Heart left ventricle (tissue), 16 donors: Measurements from ENCODE around the gene HDGFL2. TPM values are rescaled to one million over a fixed set of nuclear protein-coding genes. Genes with fewer than 3 reads are reported as not detected.

Experiments used
- ATAC-seq, 4 donors: fragments of 200-7000 bp; cut with Tn5 transposase; one replicate each; pipeline ENCODE4 v1.9.1; 2020 to 2022; ENCODE audit warnings: moderate library complexity in 4 of 4, mild to moderate bottlenecking in 3 of 4, moderate number of reproducible peaks in 1 of 4
- DNase-seq, 5 donors: peaks; one replicate each; pipeline ENCODE4 v3.0.0-alpha.2; 2020
- H3K27ac ChIP-seq, 12 donors: fragments of 200-600 bp; sonication (generic) in 4 of 12; one replicate each; pipeline versions ENCODE4 v1.5.0 to v1.8.0; 2016 to 2022; ENCODE audit warnings: mild to moderate bottlenecking in 2 of 12
- H3K27me3 ChIP-seq, 9 donors: fragments of 200-600 bp; sonication (generic) in 2 of 9; one replicate each; pipeline versions ENCODE4 v1.5.1 to v1.8.0; 2016 to 2022; ENCODE audit warnings: mild to moderate bottlenecking in 3 of 9
- H3K36me3 ChIP-seq, 9 donors: fragments of 200-600 bp; sonication (generic) in 2 of 9; one replicate each; pipeline versions ENCODE4 v1.5.0 to v1.8.0; 2018 to 2022; ENCODE audit warnings: mild to moderate bottlenecking in 2 of 9
- H3K4me1 ChIP-seq, 12 donors: fragments of 200-600 bp; sonication (generic) in 4 of 12; one replicate each; pipeline versions ENCODE4 v1.5.0 to v1.8.0; 2016 to 2022; ENCODE audit warnings: mild to moderate bottlenecking in 3 of 12
- H3K4me3 ChIP-seq, 12 donors: fragments of 200-600 bp; sonication (generic) in 4 of 12; one replicate each; pipeline versions ENCODE4 v1.5.0 to v1.8.0; 2017 to 2022; ENCODE audit warnings: mild to moderate bottlenecking in 9 of 12, moderate library complexity in 4 of 12
- H3K9me3 ChIP-seq, 12 donors: fragments of 200-600 bp; sonication (generic) in 4 of 12; one replicate each; pipeline versions ENCODE4 v1.5.0 to v1.8.0; 2016 to 2022; ENCODE audit warnings: mild to moderate bottlenecking in 1 of 12
- POLR2A ChIP-seq, 2 donors: fragments of 450-650 bp; IDR thresholded peaks; one replicate each; pipeline ENCODE4 v1.6.1; 2017; ENCODE audit warnings: antibody characterized with exemption in 2 of 2, mild to moderate bottlenecking in 2 of 2, moderate library complexity in 2 of 2
- WGBS, 4 donors: extraction: QIAGEN DNeasy Blood & Tissue Kit in 2 of 4; methylation state at CpG; one replicate each; pipeline versions ENCODE4 v1.1.5 to v1.1.7; 2013 to 2018; 5-methylcytosine and 5-hydroxymethylcytosine counted together
- intact Hi-C, 10 donors: fragments of 100-400 bp; cut with DNase I; formaldehyde crosslinking; loops; one replicate each; pipeline versions ENCODE4 v1.11.1 to v1.14.2; 2022
- polyA plus RNA-seq, 2 donors: library from polyadenylated mRNA; stranded (reverse); fragments of 200-250 nt; gene quantifications; one replicate each; pipeline ENCODE4 v1.2.3, GENCODE V29; 2013
- total RNA-seq, 9 donors: library from RNA; depleted of rRNA in 2 of 9; stranded (reverse); fragments of >200 nt in 2 of 9; fragmentation: NEBNext Ultra II Directional in 3 of 9; extraction: Animal tissue kit (Norgen Biotek cat#: 25700) in 3 of 9; gene quantifications; one replicate each; pipeline versions ENCODE4 v1.1.0 to v1.2.4, GENCODE V29; 2016 to 2023
- TF ChIP-seq, protein P1 (sequence below), 12 donors: fragments of 200-600 bp; sonication (generic) in 4 of 12; IDR thresholded peaks; one replicate each; pipeline versions ENCODE4 v1.5.0 to v1.8.0; 2018 to 2022; ENCODE audit warnings: antibody characterized with exemption in 12 of 12, mild to moderate bottlenecking in 5 of 12
- donor health status: ischemic (EF 13 %, LVEDD 7.1; RV severe dilation, severe dysfunction).
- donor health status: healthy with polysubstance abuse.
- donor health status: DM: no; HTN: yes; CAD: no.
- donor health status: DM: no; HTN: no; CAD: no.
- donor health status: ischemic (EF 25% LVEDD 6.9; RV normal size, moderate dysfunction).
- donor health status: ischemic (EF 25% LVEDD 5.7; RV mildly dilated, moderate dysfunction).
- donor health status: healthy.
- donor health status: DM: yes; HTN: yes; CAD: no.
- donor health status: ischemic (EF 35%, LVEDD 5.7; RV mildly dilated, moderate dysfunction).
- donor health status: nonischemic (EF 11% LVEDD 7.7; RV severe dilation, severe dysfunction).
- donor health status: DM: yes; HTN: yes; CAD: no.
- donor health status: PGD.
- donor health status: ischemic (EF 29% LVEDD 5.4; RV normal size, mild dysfunction).
- donor health status: nonischemic (EF 23%, LVEDD 6.1; RV moderate dilation, normal function).

Gene HDGFL2
- total and polyA plus RNA-seq, 11 donors = 20.8 to 235 (median 30.7) TPM

DNA sequence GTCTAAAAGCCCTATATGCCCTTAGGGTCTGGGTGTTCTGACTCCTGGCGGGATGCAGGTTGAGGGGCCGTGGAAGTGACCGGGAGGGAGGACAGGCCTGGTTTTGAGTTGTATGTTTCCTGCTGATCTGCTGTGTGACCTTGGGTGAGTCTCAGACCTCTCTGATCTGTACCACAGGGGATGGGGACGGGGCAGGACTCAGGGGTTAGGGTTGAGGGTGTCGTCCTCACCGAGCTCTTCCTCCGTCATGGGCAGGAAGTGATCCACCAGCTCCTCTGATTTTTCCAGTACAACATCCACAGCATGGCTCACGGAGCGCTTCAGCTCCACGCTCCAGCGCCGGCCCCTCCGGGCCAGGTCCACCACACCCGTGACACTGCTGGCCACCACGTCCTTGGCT lies 56.7 kb downstream of the HDGFL2 start:
- Histone ChIP-seq H3K4me3 (no peak overlapping the region), H3K9me3 (no peaks in the 10 kb centered on the region), H3K27me3 (no peaks in the 10 kb centered on the region), H3K27ac (no peak overlapping the region), H3K4me1 (peaks cover 0 to 10% (median 0%) of the 10 kb centered on the region in 12 donors), H3K36me3 (peaks cover 0 to 4% (median 0%) of the 10 kb centered on the region in 9 donors)
- DNase-seq (no peak), ATAC-seq (no peak)
- 61 to 75% (median 71%) methylated on average over 15 of the region's 15 CpGs for WGBS, 4 donors
- TF ChIP-seq, protein P1, sequence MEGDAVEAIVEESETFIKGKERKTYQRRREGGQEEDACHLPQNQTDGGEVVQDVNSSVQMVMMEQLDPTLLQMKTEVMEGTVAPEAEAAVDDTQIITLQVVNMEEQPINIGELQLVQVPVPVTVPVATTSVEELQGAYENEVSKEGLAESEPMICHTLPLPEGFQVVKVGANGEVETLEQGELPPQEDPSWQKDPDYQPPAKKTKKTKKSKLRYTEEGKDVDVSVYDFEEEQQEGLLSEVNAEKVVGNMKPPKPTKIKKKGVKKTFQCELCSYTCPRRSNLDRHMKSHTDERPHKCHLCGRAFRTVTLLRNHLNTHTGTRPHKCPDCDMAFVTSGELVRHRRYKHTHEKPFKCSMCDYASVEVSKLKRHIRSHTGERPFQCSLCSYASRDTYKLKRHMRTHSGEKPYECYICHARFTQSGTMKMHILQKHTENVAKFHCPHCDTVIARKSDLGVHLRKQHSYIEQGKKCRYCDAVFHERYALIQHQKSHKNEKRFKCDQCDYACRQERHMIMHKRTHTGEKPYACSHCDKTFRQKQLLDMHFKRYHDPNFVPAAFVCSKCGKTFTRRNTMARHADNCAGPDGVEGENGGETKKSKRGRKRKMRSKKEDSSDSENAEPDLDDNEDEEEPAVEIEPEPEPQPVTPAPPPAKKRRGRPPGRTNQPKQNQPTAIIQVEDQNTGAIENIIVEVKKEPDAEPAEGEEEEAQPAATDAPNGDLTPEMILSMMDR (IDR thresholded peaks at IDR 0.05) = no peak
- TF ChIP-seq POLR2A (IDR thresholded peaks at IDR 0.05) = no peak
- intact Hi-C loops = loop anchor here in 5 of 10 donors (10.0 kb wide), 2 partner anchors 254 to 264 kb away; partner anchors contain the start of gene SHD (in 2 of the 5)

- no peaks in the 10 kb centered on the region for H3K9me3 ChIP-seq
- H3K27ac ChIP-seq = no peak overlapping the region
- H3K27me3 ChIP-seq = no peaks in the 10 kb centered on the region
- H3K4me1 ChIP-seq = peaks cover 0 to 18% (median under 1%) of the 10 kb centered on the region in 12 donors
- intact Hi-C loops = loop anchor here in 5 of 10 donors (10.0 kb wide), 2 partner anchors 255 to 265 kb away; partner anchors contain the start of gene SHD (in 2 of the 5)
- ATAC-seq (no peak), DNase-seq (no peak)
- peaks cover 0 to under 1% (median 0%) of the 10 kb centered on the region in 9 donors for H3K36me3 ChIP-seq
- H3K4me3 ChIP-seq = no peak overlapping the region
- no peak for TF ChIP-seq POLR2A (IDR thresholded peaks at IDR 0.05)
- TF ChIP-seq, protein P1 (IDR thresholded peaks at IDR 0.05) = no peak
- WGBS, 4 donors = 78 to 82% (median 80%) methylated on average over 14 of the region's 14 CpGs
These were observed 57.9 kb downstream of the HDGFL2 start for GRCh38 chr19:4529924-4530522.

DNA sequence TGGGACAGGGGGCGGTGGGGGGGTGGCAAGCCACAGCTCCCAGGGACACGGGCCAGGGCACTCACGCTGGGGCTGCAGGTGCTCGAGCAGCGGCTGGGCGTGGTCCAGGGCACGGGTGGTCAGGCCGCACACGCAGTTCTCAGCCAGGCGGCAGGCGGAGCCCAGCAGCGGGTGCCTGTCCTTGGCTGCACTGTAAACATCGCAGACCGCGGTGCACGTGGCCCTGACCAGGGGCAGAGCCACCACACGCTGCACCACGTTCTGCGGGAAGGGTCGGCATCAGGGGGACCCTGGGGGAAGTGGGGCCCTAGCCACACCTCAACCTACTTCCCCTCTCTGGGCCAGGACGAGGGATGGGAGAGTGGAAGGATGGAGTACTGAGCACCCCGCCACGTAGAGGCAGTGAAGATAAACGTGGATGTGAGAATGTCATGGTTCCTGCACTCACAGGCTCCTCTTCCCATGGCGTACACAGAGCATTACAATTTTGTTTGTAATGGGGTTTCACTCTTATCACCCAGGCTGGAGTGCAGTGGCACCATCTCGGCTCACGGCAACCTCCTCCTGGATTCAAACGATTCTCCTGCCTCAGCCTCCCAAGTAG lies 59.6 kb downstream of the HDGFL2 start:
- WGBS, 4 donors = 60 to 68% (median 64%) methylated on average over 26 to 28 of the region's 28 CpGs
- peaks cover 0 to 30% (median 12%) of the 10 kb centered on the region in 12 donors for H3K4me1 ChIP-seq
- DNase-seq = no peak
- no peaks in the 10 kb centered on the region for H3K36me3 ChIP-seq
- no peaks in the 10 kb centered on the region for H3K9me3 ChIP-seq
- no peak overlapping the region for H3K27ac ChIP-seq
- H3K27me3 ChIP-seq = no peaks in the 10 kb centered on the region
- no peak for TF ChIP-seq POLR2A (IDR thresholded peaks at IDR 0.05)
- TF ChIP-seq, protein P1 (IDR thresholded peaks at IDR 0.05) = no peak
- H3K4me3 ChIP-seq = no peak overlapping the region
- intact Hi-C loops = no loop called here
- ATAC-seq = no peak

DNA sequence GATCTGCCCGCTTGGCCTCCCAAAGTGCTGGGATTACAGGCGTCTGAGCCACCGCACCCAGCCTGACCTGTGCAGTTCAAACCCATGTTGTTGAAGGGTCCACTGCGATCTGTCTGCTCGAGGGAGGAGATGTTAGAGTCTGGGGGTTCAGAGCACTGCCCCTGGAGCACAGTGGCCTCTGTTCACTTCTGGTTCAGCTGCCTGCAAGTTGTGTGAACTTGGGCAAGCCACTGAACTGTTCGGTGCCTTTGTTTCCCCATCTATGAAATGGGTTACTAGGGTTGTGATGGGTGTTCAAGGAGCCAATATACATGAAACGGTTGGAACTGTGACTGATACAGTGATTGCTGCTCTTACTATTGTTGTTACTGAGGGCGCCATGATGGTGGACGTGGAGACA lies 61.2 kb downstream of the HDGFL2 start:
- Histone ChIP-seq H3K4me3 (no peak overlapping the region), H3K27ac (no peak overlapping the region), H3K9me3 (no peaks in the 10 kb centered on the region), H3K27me3 (peaks cover 0 to 7% (median 0%) of the 10 kb centered on the region in 9 donors), H3K36me3 (no peaks in the 10 kb centered on the region), H3K4me1 (peaks cover 0 to 33% (median 12%) of the 10 kb centered on the region in 12 donors)
- WGBS, 4 donors = 78 to 89% (median 82%) methylated on average over 5 to 9 of the region's 9 CpGs
- ATAC-seq = no peak
- intact Hi-C loops = no loop called here
- TF ChIP-seq, protein P1 (IDR thresholded peaks at IDR 0.05) = no peak
- no peak for TF ChIP-seq POLR2A (IDR thresholded peaks at IDR 0.05)
- DNase-seq = no peak
